Right forelimb (tissue), 1 donor: ENCODE measurements around the gene CCBE1.

ENCODE experiments used
- DNase-seq: peaks from one replicate; pipeline ENCODE4 v3.0.0-alpha.2; 2018

CCBE1 gene

DNA sequence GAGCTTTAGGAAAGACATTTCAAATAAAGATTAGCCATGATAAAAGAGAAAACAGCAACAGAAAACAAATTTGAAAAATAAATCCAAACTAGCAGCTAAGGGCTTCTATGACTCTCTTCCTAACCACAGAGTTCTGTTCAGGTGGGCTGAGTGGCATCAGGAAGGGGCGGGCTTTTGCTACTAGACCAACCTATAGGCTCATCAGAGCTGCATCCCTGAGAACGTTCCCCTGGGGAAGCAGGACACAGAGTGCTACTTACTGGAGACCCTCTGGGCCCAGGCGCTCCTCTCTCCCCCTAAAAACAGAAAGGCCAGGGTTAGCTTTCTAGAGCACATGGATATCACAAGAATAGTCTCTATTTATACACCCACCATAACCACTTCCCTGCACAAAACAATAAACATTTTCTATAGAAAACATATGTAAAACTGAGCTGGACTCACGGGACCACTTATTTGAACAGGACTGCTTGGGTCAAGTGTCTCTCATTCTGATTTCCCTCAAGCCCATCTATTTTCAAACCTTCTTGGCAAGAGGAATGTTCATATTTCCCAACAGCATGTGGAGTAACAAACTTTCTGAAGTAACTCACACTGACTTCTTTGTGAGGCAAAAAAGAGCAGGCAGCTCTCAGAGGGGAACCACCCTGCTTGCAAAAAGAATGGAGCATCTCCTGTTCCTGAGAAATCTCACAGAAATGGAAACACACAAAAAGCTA, 259.2 kb downstream of the CCBE1 start:
- no peak for DNase-seq

GRCh38 chr18:59432803-59433597, 264.2 kb downstream of the CCBE1 start:
- DNase-seq, result no peak

DNA sequence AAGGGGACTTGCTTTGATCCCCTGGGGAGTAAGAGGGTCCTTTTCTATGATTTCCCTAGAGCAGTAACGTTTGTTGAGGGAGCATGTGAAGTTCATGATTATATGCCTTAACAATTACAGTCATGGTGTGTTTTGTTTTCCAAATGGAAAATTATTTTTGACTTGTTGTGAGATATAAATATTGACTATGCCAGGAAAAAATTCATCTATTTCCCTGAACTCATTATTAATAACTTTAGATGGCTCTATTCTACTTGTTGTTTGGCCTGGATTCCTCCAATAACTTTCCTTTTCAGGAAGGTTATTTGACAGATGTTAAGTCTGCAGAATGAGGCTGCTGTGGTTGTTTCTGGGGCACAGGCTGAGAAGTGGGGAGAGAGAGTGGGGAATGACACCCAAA, 266.1 kb downstream of the CCBE1 start:
- no peak for DNase-seq

DNA sequence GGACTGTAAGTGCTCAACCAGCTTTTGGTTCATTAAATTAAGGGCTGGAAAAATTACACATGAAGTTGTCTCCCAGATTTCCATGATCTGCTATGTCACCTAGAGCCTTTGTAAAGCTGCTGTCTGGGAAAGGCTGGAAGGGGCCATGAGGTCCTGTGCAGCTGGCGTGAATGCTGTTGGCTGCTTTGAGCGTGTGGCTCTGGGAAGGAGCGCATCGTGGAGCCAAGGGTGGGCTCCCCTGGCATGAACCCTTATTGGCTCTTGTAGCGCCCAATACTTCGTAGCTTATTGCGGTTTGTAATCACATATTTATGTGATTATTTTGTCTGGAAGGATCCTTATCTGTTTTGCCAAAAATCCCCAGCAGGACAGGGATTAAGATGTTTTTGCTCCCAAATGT, 267.6 kb downstream of the CCBE1 start:
- DNase-seq, result no peak

DNA sequence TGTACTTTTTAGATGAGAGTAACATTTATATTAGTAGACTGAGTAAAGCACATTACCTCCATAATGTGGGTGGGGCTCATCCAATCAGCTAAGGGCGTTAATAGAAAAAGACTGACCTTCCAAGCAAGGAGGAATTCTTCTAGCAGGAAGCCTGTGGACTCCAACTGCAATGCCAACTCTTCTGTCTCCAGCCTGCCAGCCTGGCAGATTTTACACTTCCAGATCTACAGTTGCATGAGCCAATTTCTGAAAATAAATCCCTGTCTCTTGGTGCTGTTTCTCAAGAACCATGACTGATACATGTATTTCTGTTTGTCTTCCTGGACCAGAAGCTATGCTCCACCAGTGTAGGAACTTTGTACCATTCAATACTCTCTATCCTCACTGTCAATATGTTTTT, 269.2 kb downstream of the CCBE1 start:
- DNase-seq, result no peak

GRCh38 chr18:59426855-59427254, 270.4 kb downstream of the CCBE1 start:
- no peak for DNase-seq

- peak; percentile 58 for DNase-seq
Observed at GRCh38 chr18:59423259-59423658, 274.0 kb downstream of the CCBE1 start.

DNA sequence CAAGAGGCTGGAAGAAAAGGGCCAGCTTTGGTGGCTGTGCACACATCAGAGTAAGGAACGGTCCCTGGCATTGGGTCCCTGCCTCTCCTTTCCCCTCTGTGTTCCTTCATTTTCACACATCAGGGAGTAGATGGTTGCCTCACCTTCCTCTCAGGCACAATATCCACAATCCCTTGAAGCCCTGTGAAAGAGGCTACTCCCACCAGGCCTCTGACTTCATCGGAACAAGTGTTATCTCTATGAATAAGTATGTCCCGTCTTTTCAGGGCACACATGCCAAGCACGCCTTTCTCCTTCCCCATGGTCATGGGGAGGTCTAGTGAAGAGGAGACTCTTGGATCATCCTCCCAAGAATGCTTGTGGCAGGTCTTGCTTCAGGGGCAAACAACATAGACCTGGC, 277.0 kb downstream of the CCBE1 start:
- no peak for DNase-seq

DNA sequence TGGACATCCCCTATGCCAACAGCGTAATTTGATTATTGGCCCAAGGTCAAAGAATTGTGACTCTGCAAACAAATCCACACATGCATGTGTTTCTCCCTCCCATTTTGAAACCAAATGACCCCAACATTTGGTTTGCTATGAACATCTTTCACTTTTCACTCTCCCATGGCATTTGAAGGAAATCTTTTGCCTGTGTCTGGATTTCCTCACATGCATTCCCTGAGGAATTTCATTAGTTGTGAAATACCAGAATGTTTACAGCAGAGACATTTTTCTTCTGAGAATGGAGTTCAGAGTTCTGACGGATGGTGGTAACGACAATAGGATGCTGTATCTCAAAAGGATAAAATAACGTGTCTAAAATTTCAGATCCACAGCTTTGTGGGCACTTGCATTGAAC, 277.8 kb downstream of the CCBE1 start:
- DNase-seq, result no peak

DNA sequence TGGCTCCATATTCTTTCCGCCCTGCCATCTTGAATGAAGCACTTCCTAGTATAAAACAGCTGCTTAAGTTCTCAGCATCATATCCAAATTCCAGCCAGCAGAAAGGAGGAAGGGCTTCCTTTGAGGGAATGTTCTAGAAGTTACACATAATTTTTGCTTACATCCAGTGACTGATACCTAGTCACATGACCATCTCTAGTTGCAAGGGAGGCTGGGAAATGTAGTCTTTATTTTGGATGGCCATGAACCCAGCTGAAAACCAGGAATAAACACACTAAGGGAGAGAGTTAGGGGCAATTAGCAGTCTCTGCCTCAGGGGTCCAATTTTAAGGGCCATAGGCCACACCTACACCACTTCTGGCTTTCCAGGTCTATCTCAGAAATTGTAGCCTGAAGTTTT, 280.4 kb downstream of the CCBE1 start:
- DNase-seq, result no peak

DNA sequence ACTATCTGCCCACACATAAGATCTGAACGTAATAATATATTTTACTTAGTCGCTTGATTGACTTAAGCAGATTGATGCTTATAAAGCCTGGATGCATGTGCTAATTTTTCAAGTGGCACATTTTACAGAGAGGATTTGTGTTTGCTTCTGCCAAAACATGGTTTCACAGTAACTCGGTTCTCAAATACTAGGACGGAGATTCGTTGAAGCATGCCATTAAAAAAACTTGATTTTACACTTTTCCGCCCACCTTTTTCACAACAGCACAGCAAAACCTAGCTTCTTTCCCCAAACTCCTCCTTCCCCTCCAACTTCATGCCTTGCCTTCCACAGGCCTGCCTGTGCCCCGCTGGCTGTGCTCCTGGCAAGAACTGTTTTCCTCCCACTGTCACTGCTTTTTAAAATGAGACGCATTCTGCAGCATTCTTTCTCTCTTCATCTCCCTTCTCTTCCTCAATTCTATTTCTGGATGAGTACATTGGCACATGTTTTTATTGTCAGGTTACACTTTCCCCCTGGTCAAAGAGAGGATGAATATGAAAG, 283.0 kb downstream of the CCBE1 start:
- no peak for DNase-seq

DNA sequence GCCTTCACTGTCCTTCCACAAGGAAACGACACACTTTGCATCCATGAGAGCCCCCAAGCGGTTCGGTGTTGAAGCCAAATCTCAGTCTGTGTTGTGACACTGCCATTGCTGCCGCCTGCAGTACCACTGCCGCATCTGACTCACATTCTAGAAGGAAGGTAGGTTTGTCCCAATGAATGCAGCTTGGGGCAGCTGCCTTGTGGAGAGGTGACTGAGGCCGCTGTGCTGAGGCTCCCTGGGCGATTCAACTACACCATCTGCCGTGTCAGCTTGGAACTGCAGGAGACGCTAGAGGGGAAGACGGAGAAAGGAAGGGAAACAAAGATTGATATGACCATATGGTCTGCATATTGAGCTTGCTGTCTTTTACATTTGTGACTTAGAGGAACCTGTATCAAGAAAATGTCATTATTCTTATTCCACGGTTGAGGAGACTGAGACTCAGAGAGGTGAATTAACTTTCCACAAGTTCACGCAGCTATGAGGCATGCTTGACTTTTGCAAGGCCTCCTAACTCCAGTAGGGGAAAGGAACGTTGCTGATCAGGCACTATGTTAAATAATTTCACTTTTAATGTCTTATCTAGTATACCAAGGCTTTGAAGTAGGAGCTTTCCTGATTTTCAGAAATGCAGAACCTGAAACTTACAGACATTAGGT, 294.7 kb downstream of the CCBE1 start:
- peak; percentile 79 for DNase-seq

- DNase-seq, result no peak
Observed at GRCh38 chr18:59400407-59400806, 296.8 kb downstream of the CCBE1 start.

GRCh38 chr18:59395226-59396175, 301.7 kb downstream of the CCBE1 start:
- no peak for DNase-seq

GRCh38 chr18:59393381-59393780, 303.8 kb downstream of the CCBE1 start:
- DNase-seq, result no peak

- no peak for DNase-seq
Observed at GRCh38 chr18:59388817-59389216, 308.4 kb downstream of the CCBE1 start.

- DNase-seq, result no peak
Observed at GRCh38 chr18:59387687-59388565, 309.3 kb downstream of the CCBE1 start.

GRCh38 chr18:59386909-59387686, 310.1 kb downstream of the CCBE1 start:
- no peak for DNase-seq

- no peak for DNase-seq
Observed at GRCh38 chr18:59385191-59385590, 312.0 kb downstream of the CCBE1 start.

DNA sequence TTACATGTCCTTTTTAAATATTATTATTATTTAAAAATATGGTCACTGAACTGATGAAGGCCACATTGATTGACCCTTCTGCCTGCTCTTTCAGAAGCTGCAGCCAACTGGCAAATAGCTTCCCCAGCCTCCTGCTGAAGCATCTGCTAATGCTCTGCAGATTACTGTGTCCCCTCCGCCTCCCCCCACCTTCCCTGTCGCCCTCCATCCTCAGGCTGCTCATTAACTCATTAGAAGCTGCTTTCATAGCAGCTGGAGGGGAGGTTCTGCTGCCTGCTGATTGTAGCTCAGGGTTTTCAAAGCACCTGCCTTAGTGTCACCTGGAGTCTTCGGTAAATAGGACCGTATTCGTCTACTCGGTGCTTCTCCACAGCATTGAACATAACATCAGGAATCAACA, 313.4 kb downstream of the CCBE1 start:
- no peak for DNase-seq

DNA sequence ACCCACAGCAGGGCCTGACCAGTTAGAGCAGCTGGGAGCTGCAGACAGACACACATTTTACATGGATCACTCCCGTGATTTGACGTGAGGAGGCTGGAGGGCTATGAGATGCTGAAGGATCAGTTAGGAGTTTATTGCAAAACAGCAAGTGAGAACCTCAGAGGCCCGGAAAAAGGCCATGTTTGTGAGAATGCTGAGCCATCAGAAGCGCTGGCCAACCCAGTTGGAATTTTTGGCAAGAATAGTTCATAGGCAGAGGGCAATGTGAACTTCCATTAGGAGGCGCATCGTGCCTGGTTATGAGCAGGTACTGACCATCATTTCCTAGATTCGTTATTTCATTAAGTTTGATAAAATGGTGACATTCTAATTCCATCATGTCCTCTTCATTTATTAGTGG, 314.8 kb downstream of the CCBE1 start:
- DNase-seq, result no peak
